CD4-positive, alpha-beta T cell (primary cell): ENCODE data around the gene AK5. TPM values are rescaled to one million over a fixed set of nuclear protein-coding genes. Genes with fewer than 3 reads are reported as not detected.

Experiments
- ATAC-seq: fragments of 200-7000 bp; cut with Tn5 transposase; one replicate; pipeline ENCODE4 v1.10.0; 2022; ENCODE audit warnings: mild to moderate bottlenecking; ENCODE audit not compliant: poor library complexity
- CTCF ChIA-PET: fragments of 350-600 bp; sonication (Branson Sonifier 250); formaldehyde crosslinking; loops from one replicate; lab custom pipeline; 2021; ENCODE audit warnings: antibody characterized with exemption, inconsistent platforms; lab: Charles Lee
- POLR2A ChIA-PET: fragments of 350-600 bp; sonication (Branson Sonifier 250); formaldehyde crosslinking; loops from one replicate; lab custom pipeline; 2021; ENCODE audit warnings: antibody characterized with exemption, inconsistent platforms; lab: Charles Lee
- DNase-seq, 14 experiments: peaks; one replicate each; pipeline ENCODE4 v3.0.0-alpha.2; 2013 to 2020; ENCODE audit warnings: mixed read lengths in 2 of 14
- H3K27ac ChIP-seq, 2 donors: one replicate each; pipeline versions ENCODE4 v1.5.1 to v1.7.0; 2013; ENCODE audit warnings: low read length in 2 of 2, low read depth in 1 of 2, mild to moderate bottlenecking in 1 of 2
- H3K27me3 ChIP-seq, 2 experiments: 1 replicate in 1 of 2; 2 replicates in 1 of 2; pipeline versions ENCODE4 v1.6.1 to v1.7.0; 2013; ENCODE audit warnings: low read length in 2 of 2, control low read depth in 1 of 2, mild to moderate bottlenecking in 1 of 2, moderate library complexity in 1 of 2; ENCODE audit not compliant: insufficient read depth in 2 of 2, control insufficient read depth in 1 of 2
- H3K36me3 ChIP-seq: one replicate; pipeline ENCODE4 v1.6.1; 2013; ENCODE audit warnings: low read length, control low read depth; ENCODE audit not compliant: insufficient read depth
- H3K4me1 ChIP-seq: one replicate; pipeline ENCODE4 v1.6.1; 2013; ENCODE audit warnings: low read length, control low read depth; ENCODE audit not compliant: insufficient read depth
- H3K4me3 ChIP-seq: one replicate; pipeline ENCODE4 v1.5.1; 2013; ENCODE audit warnings: mild to moderate bottlenecking, low read length, moderate library complexity
- H3K9me3 ChIP-seq, 2 experiments: 1 replicate in 1 of 2; 2 replicates in 1 of 2; pipeline versions ENCODE4 v1.6.1 to v1.7.0; 2013; ENCODE audit warnings: low read length in 2 of 2, mild to moderate bottlenecking in 2 of 2, control low read depth in 1 of 2, moderate library complexity in 1 of 2; ENCODE audit not compliant: control insufficient read depth in 1 of 2, insufficient read depth in 1 of 2
- H3K27ac Mint-ChIP-seq: one replicate; pipeline ENCODE4 v1.8.0; 2020; ENCODE audit warnings: mixed read lengths
- H3K27me3 Mint-ChIP-seq: one replicate; pipeline ENCODE4 v1.8.0; 2021; ENCODE audit warnings: mixed read lengths
- H3K36me3 Mint-ChIP-seq: one replicate; pipeline ENCODE4 v1.8.0; 2021; ENCODE audit warnings: low read depth, mixed read lengths
- H3K4me1 Mint-ChIP-seq: one replicate; pipeline ENCODE4 v1.8.0; 2021; ENCODE audit warnings: low read depth, mixed read lengths
- H3K4me3 Mint-ChIP-seq: one replicate; pipeline ENCODE4 v1.8.0; 2020; ENCODE audit warnings: mild to moderate bottlenecking, mixed read lengths
- H3K9me3 Mint-ChIP-seq: one replicate; pipeline ENCODE4 v1.8.0; 2020; ENCODE audit warnings: mixed read lengths
- CTCF ChIP-seq: fragments of 200-600 bp; IDR thresholded peaks from one replicate; pipeline ENCODE4 v1.8.0; 2022; ENCODE audit warnings: antibody characterized with exemption, mild to moderate bottlenecking
- intact Hi-C, 2 experiments: fragments of 100-400 bp; cut with DNase I in 1 of 2; cut with micrococcal nuclease in 1 of 2; formaldehyde crosslinking; loops; one replicate each; pipeline versions ENCODE4 v1.15.1 to v1.9.0; 2023 to 2025; cut with DNase I, micrococcal nuclease
- total RNA-seq, 174 experiments: library from RNA in 2 of 174; stranded (reverse) in 2 of 174; gene quantifications; one replicate each; pipeline ENCODE4 v1.2.3 and lab custom pipeline; 2021 to 2026

AK5 gene
- total RNA-seq, 2 experiments from 2014 or later: 32.0 TPM

DNA sequence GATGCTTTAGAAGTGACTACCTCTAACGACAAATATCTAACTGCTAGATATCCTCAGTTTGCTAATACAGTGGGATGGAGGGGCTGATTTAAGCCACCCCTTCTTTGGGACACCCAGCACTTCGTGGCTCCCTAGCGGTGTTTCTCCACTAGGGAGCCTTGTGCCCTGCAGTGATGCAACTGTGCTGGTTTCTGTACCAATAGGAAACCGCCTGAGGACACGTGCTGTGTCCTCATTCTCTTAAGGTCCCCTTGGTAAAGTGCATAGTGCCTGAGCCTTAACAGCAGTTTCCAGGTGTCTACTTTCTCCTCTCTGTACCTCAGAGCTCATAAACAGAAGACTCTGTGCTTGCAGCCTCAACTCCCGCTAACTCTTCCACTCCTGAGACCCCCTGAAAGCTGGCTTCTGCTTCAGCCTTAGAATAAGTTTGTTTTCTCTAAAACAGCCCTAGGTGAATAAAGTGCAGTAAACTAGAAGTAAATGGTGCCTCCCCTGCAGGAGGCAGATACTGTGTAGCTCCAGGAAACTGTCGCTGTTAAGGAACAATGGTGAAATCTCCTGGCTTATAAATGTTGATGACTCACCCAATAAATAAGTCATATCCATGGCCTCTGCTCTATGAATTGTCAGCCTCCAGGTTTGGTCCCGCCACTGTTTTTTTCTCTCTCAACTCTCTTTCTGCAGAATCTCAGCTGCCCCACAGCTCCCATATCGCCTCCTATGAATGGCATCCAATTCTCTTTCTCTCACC, 130.4 kb downstream of the AK5 start:
- no peaks in the 10 kb centered on the region for H3K27me3 ChIP-seq
- no peaks in the 10 kb centered on the region for H3K9me3 ChIP-seq
- peak overlapping the region; percentile 34 for H3K27ac Mint-ChIP-seq
- H3K9me3 Mint-ChIP-seq: peaks cover 4% of the 10 kb centered on the region
- H3K4me3 ChIP-seq: no peak overlapping the region
- no peaks in the 10 kb centered on the region for H3K36me3 ChIP-seq
- POLR2A ChIA-PET: no interaction called here
- no peaks in the 10 kb centered on the region for H3K27me3 Mint-ChIP-seq
- peaks cover 76% of the 10 kb centered on the region for H3K36me3 Mint-ChIP-seq
- no peak for TF ChIP-seq CTCF
- H3K4me1 ChIP-seq: peaks cover 16% of the 10 kb centered on the region
- CTCF ChIA-PET: no interaction called here
- H3K4me1 Mint-ChIP-seq: peaks cover 32% of the 10 kb centered on the region
- no peak for ATAC-seq
- intact Hi-C loops: loop anchor here in 1 of 2 experiments (5.0 to 10.0 kb wide), 2 partner anchors 60 to 273 kb away; partner anchors contain the start of gene ZZZ3
- no peak overlapping the region for H3K27ac ChIP-seq
- DNase-seq: no peak
- H3K4me3 Mint-ChIP-seq: no peak overlapping the region

DNA sequence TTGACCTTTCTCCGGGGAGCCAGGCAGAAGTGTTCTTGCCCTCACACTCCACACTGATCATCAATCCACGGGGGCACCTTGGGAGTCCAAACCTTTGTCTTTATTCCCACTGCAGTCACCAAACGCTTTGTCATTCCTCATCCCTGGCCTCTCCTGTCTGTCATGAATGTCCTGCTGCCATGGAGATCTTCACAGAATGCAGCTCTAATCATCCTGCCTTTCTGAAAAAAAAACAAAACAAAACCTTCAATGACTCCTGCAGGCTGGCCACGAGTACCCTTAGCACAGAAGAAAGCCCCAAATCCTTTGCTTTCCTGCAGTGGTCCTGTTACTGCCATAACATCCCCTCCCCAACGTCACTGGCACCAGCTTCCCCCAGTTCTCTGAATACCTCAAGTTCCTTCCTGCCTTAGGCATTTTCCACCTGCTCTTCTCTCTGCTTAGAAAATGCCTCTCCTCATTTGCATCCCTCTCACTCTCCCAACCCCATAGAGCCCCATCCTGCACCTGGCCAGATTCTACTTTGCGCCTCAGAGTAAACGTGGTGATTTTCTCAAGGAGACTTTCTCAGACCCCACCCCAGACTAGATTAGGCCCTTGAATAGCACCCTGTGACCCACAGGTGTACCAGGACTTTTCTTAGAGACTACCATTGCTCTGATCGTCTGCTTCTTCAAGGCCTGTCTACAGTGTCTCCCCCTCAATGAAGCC, 131.2 kb downstream of the AK5 start:
- POLR2A ChIA-PET: no interaction called here
- TF ChIP-seq CTCF: no peak
- peaks cover under 1% of the 10 kb centered on the region for H3K36me3 ChIP-seq
- peaks cover 16% of the 10 kb centered on the region for H3K4me1 ChIP-seq
- CTCF ChIA-PET: interaction anchor here (0.5 kb wide), 1 partner anchor 174 kb away, joined by 3 read pairs; no protein-coding TSS in a partner anchor
- Mint-ChIP-seq H3K4me1 (peaks cover 32% of the 10 kb centered on the region), H3K4me3 (no peak overlapping the region), H3K27me3 (no peaks in the 10 kb centered on the region), H3K9me3 (peaks cover 2% of the 10 kb centered on the region), H3K36me3 (peaks cover 79% of the 10 kb centered on the region), H3K27ac (peak overlapping the region; percentile 34)
- intact Hi-C loops: loop anchor here in 1 of 2 experiments (5.0 to 10.0 kb wide), 2 partner anchors 59 to 272 kb away; partner anchors contain the start of gene ZZZ3
- no peaks in the 10 kb centered on the region for H3K9me3 ChIP-seq
- H3K27me3 ChIP-seq: no peaks in the 10 kb centered on the region
- H3K27ac ChIP-seq: no peak overlapping the region
- DNase-seq (no peak), ATAC-seq (no peak)
- no peak overlapping the region for H3K4me3 ChIP-seq

DNA sequence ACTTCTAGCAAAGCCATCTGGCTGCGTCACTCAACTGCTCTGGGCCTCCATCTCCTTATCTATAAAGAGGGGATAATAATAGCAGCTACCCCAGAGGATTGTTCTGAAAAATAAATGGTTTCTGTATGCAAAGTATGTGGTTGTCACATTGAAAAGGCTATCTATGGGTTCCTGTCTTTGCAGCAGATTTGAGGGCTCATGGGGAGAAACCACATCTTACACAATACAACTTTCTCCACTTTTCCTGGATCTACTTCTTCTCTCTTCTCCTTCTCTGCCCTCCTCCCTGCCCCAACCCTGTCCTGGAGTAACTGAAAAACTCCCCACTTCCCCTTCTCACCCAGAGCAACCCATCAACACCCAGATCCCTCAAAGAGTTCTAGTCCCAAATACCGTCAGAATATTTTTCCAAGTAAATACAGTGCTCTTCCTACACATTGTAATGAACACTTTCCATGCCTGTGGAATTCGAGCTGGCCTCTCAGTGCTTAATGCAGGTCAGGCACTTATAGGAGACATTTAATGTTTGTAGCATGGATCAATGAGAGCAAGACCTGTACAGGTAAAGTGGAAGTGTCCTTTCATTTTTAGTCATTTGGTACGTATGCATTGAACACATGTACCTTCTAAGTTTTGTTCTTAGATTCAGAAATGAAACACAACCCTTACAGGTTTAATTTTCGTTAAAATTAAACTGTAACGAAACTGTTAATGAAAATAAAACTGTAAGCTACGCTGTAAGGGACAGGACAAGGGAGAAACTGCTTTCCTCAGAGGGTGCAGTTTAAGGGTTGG, 131.9 kb downstream of the AK5 start:
- Histone ChIP-seq H3K4me3 (no peak overlapping the region), H3K9me3 (no peaks in the 10 kb centered on the region), H3K27me3 (no peaks in the 10 kb centered on the region), H3K27ac (no peak overlapping the region), H3K36me3 (peaks cover 2% of the 10 kb centered on the region), H3K4me1 (peaks cover 16% of the 10 kb centered on the region)
- Mint-ChIP-seq H3K4me3 (peak overlapping the region; percentile 3), H3K27ac (peak overlapping the region; percentile 34), H3K9me3 (peaks cover 4% of the 10 kb centered on the region), H3K4me1 (peaks cover 34% of the 10 kb centered on the region), H3K36me3 (peaks cover 84% of the 10 kb centered on the region), H3K27me3 (no peaks in the 10 kb centered on the region)
- ATAC-seq (no peak), DNase-seq (peak in 1 of 14 experiments; percentile 11)
- CTCF ChIA-PET: interaction anchor here (0.5 to 0.6 kb wide), 2 partner anchors 135 to 173 kb away, joined by 3 read pairs; no protein-coding TSS in a partner anchor
- no peak for TF ChIP-seq CTCF
- intact Hi-C loops: loop anchor here in 1 of 2 experiments (5.0 to 10.0 kb wide), 2 partner anchors 59 to 271 kb away; partner anchors contain the start of gene ZZZ3
- POLR2A ChIA-PET: no interaction called here
